Uterus (tissue), 4 donors: ENCODE results near the gene FRG1. TPM values are rescaled to one million over a fixed set of nuclear protein-coding genes. Genes with fewer than 3 reads are reported as not detected.
"Not testable (repeated sequence)": the region's sequence is repeated elsewhere in the genome, so short reads cannot be mapped to it uniquely, and the experiment has no call there.

Source experiments
- DNase-seq, 2 donors: peaks; one replicate each; pipeline ENCODE4 v3.0.0-alpha.2; 2019 to 2020
- H3K27ac ChIP-seq, 2 donors: fragments of 200-600 bp; sonication (generic); 1 replicate in 1 of 2; 2 replicates in 1 of 2; pipeline ENCODE4 v1.5.1; 2016 to 2018
- H3K27me3 ChIP-seq, 2 donors: fragments of 200-600 bp; sonication (generic); one replicate each; pipeline ENCODE4 v1.5.1; 2018 to 2019; ENCODE audit warnings: control low read depth in 1 of 2
- H3K36me3 ChIP-seq, 2 donors: fragments of 200-600 bp; sonication (generic); one replicate each; pipeline ENCODE4 v1.5.1; 2019; ENCODE audit warnings: control low read depth in 1 of 2
- H3K4me1 ChIP-seq, 2 donors: fragments of 200-600 bp; sonication (generic); one replicate each; pipeline ENCODE4 v1.5.1; 2018 to 2019; ENCODE audit warnings: control low read depth in 1 of 2
- H3K4me3 ChIP-seq, 2 donors: fragments of 200-600 bp; sonication (generic); 1 replicate in 1 of 2; 2 replicates in 1 of 2; pipeline ENCODE4 v1.5.1; 2018 to 2019; ENCODE audit warnings: mild to moderate bottlenecking in 1 of 2
- H3K9me3 ChIP-seq, 2 donors: fragments of 200-600 bp; sonication (generic); one replicate each; pipeline ENCODE4 v1.5.1; 2019; ENCODE audit warnings: control low read depth in 1 of 2
- POLR2A ChIP-seq, 2 donors: fragments of 450-650 bp; IDR thresholded peaks; one replicate each; pipeline ENCODE4 v1.6.1; 2016; ENCODE audit warnings: antibody characterized with exemption in 2 of 2, mild to moderate bottlenecking in 1 of 2, moderate library complexity in 1 of 2
- intact Hi-C: fragments of 100-400 bp; cut with DNase I; formaldehyde crosslinking; loops from one replicate; pipeline ENCODE4 v1.15.1; 2023; ENCODE audit warnings: low total_unique reads
- small RNA-seq: library from RNA; depleted of rRNA; stranded (forward); fragments of <200 nt; gene quantifications from one replicate; pipeline ENCODE3, GENCODE V24; 2016
- total RNA-seq, 4 donors: library from RNA; depleted of rRNA in 3 of 4; stranded (reverse); fragments of >200 nt in 3 of 4; gene quantifications; one replicate each; pipeline versions ENCODE4 v1.1.0 to v1.2.4, GENCODE V29; 2014 to 2023
- TF ChIP-seq, protein P1 (sequence below), 4 experiments: fragments of 200-600 bp in 2 of 4; fragments of 450-650 bp in 2 of 4; sonication (generic) in 2 of 4; IDR thresholded peaks; one replicate each; pipeline ENCODE4 v1.5.1; 2016 to 2019; ENCODE audit warnings: antibody characterized with exemption in 4 of 4, mild to moderate bottlenecking in 2 of 4, moderate library complexity in 1 of 4
- donor health status: DM: yes; HTN: yes; CAD: no.

FRG1 gene
- total RNA-seq, 4 donors from 2014 or later, result 25.6 to 93.2 (median 34.5) TPM

DNA sequence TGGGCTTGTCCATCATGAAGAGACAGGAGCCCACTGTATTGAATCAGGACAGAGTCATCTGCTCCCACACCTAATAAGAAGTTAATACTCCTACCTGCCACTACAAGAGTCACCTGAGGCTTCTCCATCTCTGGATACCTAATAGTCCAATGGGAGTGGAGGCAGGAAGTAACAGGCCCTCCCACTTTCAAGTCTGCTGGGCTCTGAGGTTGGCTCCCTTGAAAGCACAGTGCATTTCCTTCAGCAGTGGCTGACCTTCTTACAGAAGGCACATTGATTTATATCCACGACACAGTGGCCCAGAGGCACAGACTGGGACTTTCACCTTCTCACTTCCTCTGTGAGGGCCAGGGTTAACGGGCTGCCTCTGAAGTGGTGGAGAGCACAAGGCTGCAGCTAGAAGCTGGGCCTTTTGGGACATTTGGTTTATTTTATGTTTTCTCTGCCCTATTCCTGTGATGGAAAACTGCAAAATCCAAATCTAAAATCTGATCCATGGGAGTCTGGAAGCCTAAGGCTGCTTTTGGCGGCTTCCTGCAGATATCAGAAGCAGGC lies 48.3 kb downstream of the FRG1 start:
- Histone ChIP-seq H3K4me3 (no peak overlapping the region), H3K4me1 (no peaks in the 10 kb centered on the region)
- intact Hi-C loops, result no loop called here

DNA sequence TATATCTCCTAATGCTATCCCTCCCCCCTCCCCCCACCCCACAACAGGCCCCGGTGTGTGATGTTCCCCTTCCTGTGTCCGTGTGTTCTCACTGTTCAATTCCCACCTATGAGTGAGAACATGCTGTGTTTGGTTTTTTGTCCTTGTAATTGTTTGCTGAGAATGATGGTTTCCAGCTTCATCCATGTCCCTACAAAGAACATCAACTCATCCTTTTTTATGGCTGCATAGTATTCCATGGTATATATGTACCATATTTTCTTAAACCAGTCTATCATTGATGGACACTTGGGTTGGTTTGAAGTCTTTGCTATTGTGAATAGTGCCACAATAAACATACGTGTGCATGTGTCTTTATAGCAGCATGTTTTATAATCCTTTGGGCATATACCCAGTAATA lies 49.3 kb downstream of the FRG1 start:
- H3K9me3 ChIP-seq, intact Hi-C loops, H3K4me1 ChIP-seq, DNase-seq, H3K27me3 ChIP-seq, H3K36me3 ChIP-seq, H3K4me3 ChIP-seq, H3K27ac ChIP-seq: not testable (repeated sequence)

More for the DNA sequence above, 48.3 kb downstream of the FRG1 start:
- no peak for TF ChIP-seq POLR2A (IDR thresholded peaks at IDR 0.05)
- TF ChIP-seq, protein P1, sequence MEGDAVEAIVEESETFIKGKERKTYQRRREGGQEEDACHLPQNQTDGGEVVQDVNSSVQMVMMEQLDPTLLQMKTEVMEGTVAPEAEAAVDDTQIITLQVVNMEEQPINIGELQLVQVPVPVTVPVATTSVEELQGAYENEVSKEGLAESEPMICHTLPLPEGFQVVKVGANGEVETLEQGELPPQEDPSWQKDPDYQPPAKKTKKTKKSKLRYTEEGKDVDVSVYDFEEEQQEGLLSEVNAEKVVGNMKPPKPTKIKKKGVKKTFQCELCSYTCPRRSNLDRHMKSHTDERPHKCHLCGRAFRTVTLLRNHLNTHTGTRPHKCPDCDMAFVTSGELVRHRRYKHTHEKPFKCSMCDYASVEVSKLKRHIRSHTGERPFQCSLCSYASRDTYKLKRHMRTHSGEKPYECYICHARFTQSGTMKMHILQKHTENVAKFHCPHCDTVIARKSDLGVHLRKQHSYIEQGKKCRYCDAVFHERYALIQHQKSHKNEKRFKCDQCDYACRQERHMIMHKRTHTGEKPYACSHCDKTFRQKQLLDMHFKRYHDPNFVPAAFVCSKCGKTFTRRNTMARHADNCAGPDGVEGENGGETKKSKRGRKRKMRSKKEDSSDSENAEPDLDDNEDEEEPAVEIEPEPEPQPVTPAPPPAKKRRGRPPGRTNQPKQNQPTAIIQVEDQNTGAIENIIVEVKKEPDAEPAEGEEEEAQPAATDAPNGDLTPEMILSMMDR (IDR thresholded peaks at IDR 0.05), result no peak
- no peaks in the 10 kb centered on the region for H3K27me3 ChIP-seq
- no peaks in the 10 kb centered on the region for H3K36me3 ChIP-seq
- no peak overlapping the region for H3K27ac ChIP-seq
- H3K9me3 ChIP-seq, result no peaks in the 10 kb centered on the region
- DNase-seq, result no peak

Small RNA genes lying within 50 kb of the gene (small RNA-seq; reads per million reads assigned to genes)
- gene MLLT10P2, result not detected

Other genes starting within 250 kb of the FRG1 start
- not detected for gene FRG2, start 86.4 kb downstream of the FRG1 start, total RNA-seq
- gene DBET, start 123.6 kb downstream of the FRG1 start, total RNA-seq, result not detected
- gene DUX4, start 232.9 kb downstream of the FRG1 start, total RNA-seq, result not detected